H1 (cell line): ENCODE measurements around the gene PRRT2. TPM values are rescaled to one million over a fixed set of nuclear protein-coding genes. Genes with fewer than 3 reads are reported as not detected.

Experiments
- CTCF ChIA-PET: fragments of 300-600 bp; sonication (Branson Sonifier 250); formaldehyde crosslinking; loops from one replicate; lab custom pipeline; 2021; ENCODE audit not compliant: partially characterized antibody; lab: Charles Lee
- POLR2A ChIA-PET: fragments of 300-600 bp; sonication (Branson Sonifier 250); formaldehyde crosslinking; loops from one replicate; lab custom pipeline; 2021; ENCODE audit warnings: inconsistent platforms; ENCODE audit not compliant: partially characterized antibody; lab: Charles Lee
- DNase-seq, 2 experiments: peaks; one replicate each; pipeline versions ENCODE4 v3.0.0 to v3.0.0-alpha.2; 2010 to 2022; ENCODE audit warnings: low spot score in 2 of 2, low read depth in 1 of 2, mixed read lengths in 1 of 2
- FAIRE-seq: peaks from 2 replicates; lab custom pipeline; 2011; peaks lifted over from hg19 to GRCh38; lab: Jason Lieb, UNC
- H2AFZ ChIP-seq: 2 replicates; pipeline ENCODE4 v1.8.1; 2012; ENCODE audit warnings: low read length, inconsistent platforms
- H2AK5ac ChIP-seq: 2 replicates; pipeline ENCODE4 v1.6.1; 2013; ENCODE audit warnings: low read depth, low read length
- H2BK120ac ChIP-seq: replicated peaks from 2 replicates; pipeline ENCODE3; 2013; ENCODE audit warnings: low read depth, low read length, inconsistent platforms
- H2BK12ac ChIP-seq: 2 replicates; pipeline ENCODE4 v1.6.1; 2013; ENCODE audit warnings: low read depth, low read length
- H2BK15ac ChIP-seq: 2 replicates; pipeline ENCODE4 v1.6.1; 2013; ENCODE audit warnings: low read length
- H2BK20ac ChIP-seq: 2 replicates; pipeline ENCODE4 v1.6.1; 2013; ENCODE audit warnings: low read length
- H2BK5ac ChIP-seq: 2 replicates; pipeline ENCODE4 v1.6.1; 2013; ENCODE audit warnings: low read depth, low read length
- H3K14ac ChIP-seq: 2 replicates; pipeline ENCODE4 v1.6.1; 2013; ENCODE audit warnings: inconsistent platforms; ENCODE audit not compliant: insufficient read length
- H3K18ac ChIP-seq: 2 replicates; pipeline ENCODE4 v1.6.1; 2013; ENCODE audit warnings: low read length; ENCODE audit errors: extremely low read depth
- H3K23ac ChIP-seq: 2 replicates; pipeline ENCODE4 v1.6.1; 2013; ENCODE audit warnings: inconsistent platforms; ENCODE audit not compliant: insufficient read length
- H3K23me2 ChIP-seq: 2 replicates; pipeline ENCODE4 v1.6.1; 2013; ENCODE audit warnings: low read depth, low read length
- H3K27ac ChIP-seq: 2 replicates; pipeline ENCODE4 v1.6.1; 2011; ENCODE audit warnings: low read depth, low read length, inconsistent platforms
- H3K27me3 ChIP-seq, 4 experiments: replicated peaks in 1 of 4; 1 replicate in 1 of 4; 2 replicates in 3 of 4; pipeline versions ENCODE4 v1.6.1 to v1.8.1; 2011 to 2013; ENCODE audit warnings: low read length in 3 of 4, mild to moderate bottlenecking in 3 of 4, inconsistent platforms in 2 of 4, mixed read lengths in 2 of 4, moderate library complexity in 1 of 4; ENCODE audit not compliant: control insufficient read depth in 3 of 4, insufficient read depth in 3 of 4; ENCODE audit errors: extremely low read depth in 1 of 4
- H3K36me3 ChIP-seq, 4 experiments: 2 replicates each; pipeline versions ENCODE4 v1.6.1 to v1.8.1; 2011 to 2013; ENCODE audit warnings: mild to moderate bottlenecking in 4 of 4, low read length in 3 of 4, moderate library complexity in 2 of 4, control low read depth in 1 of 4, inconsistent platforms in 1 of 4; ENCODE audit not compliant: insufficient read depth in 4 of 4, control insufficient read depth in 2 of 4
- H3K4ac ChIP-seq: replicated peaks from 2 replicates; pipeline ENCODE3; 2013; ENCODE audit warnings: low read length, low read depth, mixed read lengths, inconsistent platforms; ENCODE audit not compliant: insufficient read length
- H3K4me1 ChIP-seq, 4 experiments: replicated peaks in 1 of 4; 1 replicate in 1 of 4; 2 replicates in 3 of 4; pipeline versions ENCODE4 v1.6.1 to v1.8.1; 2011 to 2013; ENCODE audit warnings: low read length in 3 of 4, inconsistent platforms in 2 of 4, mixed read lengths in 1 of 4; ENCODE audit not compliant: insufficient read depth in 4 of 4, control insufficient read depth in 3 of 4
- H3K4me2 ChIP-seq, 2 experiments: 2 replicates each; pipeline versions ENCODE4 v1.6.1 to v1.8.1; 2011 to 2013; ENCODE audit warnings: low read depth in 2 of 2, low read length in 2 of 2, control low read depth in 1 of 2, inconsistent platforms in 1 of 2, mild to moderate bottlenecking in 1 of 2; ENCODE audit not compliant: insufficient read depth in 1 of 2
- H3K4me3 ChIP-seq, 4 experiments: fragments of 200-600, 300-600 bp in 1 of 4; sonication (generic), shearing (Covaris generic), sonication (Bioruptor Twin) in 1 of 4; 2 replicates each; pipeline versions ENCODE4 v1.5.1 to v1.8.1; 2011 to 2016; ENCODE audit warnings: low read length in 4 of 4, low read depth in 3 of 4, control low read depth in 2 of 4, inconsistent platforms in 2 of 4, mild to moderate bottlenecking in 2 of 4, mixed read lengths in 1 of 4, moderate library complexity in 1 of 4; ENCODE audit not compliant: insufficient read depth in 2 of 4; ENCODE audit errors: extremely low read depth in 1 of 4
- H3K56ac ChIP-seq: replicated peaks from 2 replicates; pipeline ENCODE3; 2013; ENCODE audit warnings: low read depth, mild to moderate bottlenecking, mixed read lengths, low read length, inconsistent platforms; ENCODE audit not compliant: insufficient read length
- H3K79me1 ChIP-seq: 2 replicates; pipeline ENCODE4 v1.6.1; 2013; ENCODE audit warnings: low read depth, low read length, control low read depth
- H3K79me2 ChIP-seq, 2 experiments: 2 replicates each; pipeline versions ENCODE4 v1.6.1 to v1.8.1; 2012 to 2013; ENCODE audit warnings: low read length in 2 of 2, mild to moderate bottlenecking in 2 of 2, inconsistent platforms in 1 of 2; ENCODE audit not compliant: insufficient read depth in 2 of 2, control insufficient read depth in 1 of 2
- H3K9ac ChIP-seq, 4 experiments: replicated peaks in 1 of 4; 1 replicate in 1 of 4; 2 replicates in 3 of 4; pipeline versions ENCODE4 v1.6.1 to v1.8.1; 2011 to 2013; ENCODE audit warnings: low read depth in 3 of 4, low read length in 3 of 4, control low read depth in 2 of 4, mild to moderate bottlenecking in 2 of 4, moderate library complexity in 2 of 4, inconsistent platforms in 1 of 4; ENCODE audit errors: extremely low read depth in 1 of 4
- H3K9me3 ChIP-seq, 2 experiments: 2 replicates each; pipeline versions ENCODE4 v1.6.1 to v1.8.1; 2012 to 2013; ENCODE audit warnings: mild to moderate bottlenecking in 2 of 2, moderate library complexity in 2 of 2, control low read depth in 1 of 2, inconsistent platforms in 1 of 2, low read depth in 1 of 2, low read length in 1 of 2, mixed read lengths in 1 of 2; ENCODE audit not compliant: insufficient read depth in 2 of 2
- H4K20me1 ChIP-seq, 2 experiments: replicated peaks in 1 of 2; 2 replicates each; pipeline versions ENCODE3 to v1.8.1; 2011 to 2013; ENCODE audit warnings: inconsistent platforms in 2 of 2, low read length in 2 of 2, mild to moderate bottlenecking in 1 of 2; ENCODE audit not compliant: insufficient read depth in 2 of 2, control insufficient read depth in 1 of 2
- H4K5ac ChIP-seq: 2 replicates; pipeline ENCODE4 v1.6.1; 2013; ENCODE audit warnings: low read length, low read depth, mixed read lengths, inconsistent platforms; ENCODE audit not compliant: insufficient read length
- H4K8ac ChIP-seq: 2 replicates; pipeline ENCODE4 v1.8.0; 2013; ENCODE audit warnings: mild to moderate bottlenecking, moderate library complexity, low read length, inconsistent platforms; ENCODE audit not compliant: insufficient read depth; ENCODE audit errors: extremely low read depth
- H4K91ac ChIP-seq: replicated peaks from 2 replicates; pipeline ENCODE3; 2013; ENCODE audit warnings: low read length, mixed read lengths, inconsistent platforms; ENCODE audit not compliant: insufficient read length
- NANOG ChIP-seq: IDR thresholded peaks from 2 replicates; pipeline ENCODE4 v1.6.1; 2011; ENCODE audit warnings: low read length, low read depth, mild to moderate bottlenecking, inconsistent platforms; ENCODE audit not compliant: insufficient read depth, poor library complexity, severe bottlenecking
- RBBP5 ChIP-seq: IDR thresholded peaks from 2 replicates; pipeline ENCODE4 v1.7.1; 2012; ENCODE audit warnings: low read depth, mild to moderate bottlenecking, inconsistent platforms, low read length, moderate library complexity, borderline replicate concordance
- SP2 ChIP-seq: IDR thresholded peaks from 2 replicates; pipeline ENCODE4 v1.6.1; 2012; ENCODE audit warnings: mild to moderate bottlenecking, low read length, inconsistent platforms
- TAF7 ChIP-seq: optimal IDR thresholded peaks from 2 replicates; pipeline ENCODE3; 2011; ENCODE audit warnings: low read depth, mild to moderate bottlenecking, inconsistent platforms, low read length, moderate library complexity, borderline replicate concordance
- YY1 ChIP-seq: IDR thresholded peaks from 2 replicates; pipeline ENCODE4 v1.6.1; 2011; ENCODE audit warnings: low read depth, mild to moderate bottlenecking, low read length
- WGBS, 2 experiments: shearing (Covaris generic) in 1 of 2; methylation state at CpG; one replicate each; pipeline versions ENCODE4 v1.1.6 to v1.1.7; 2013 to 2015; ENCODE audit warnings: low lambda C conversion rate in 2 of 2, mixed read lengths in 2 of 2, inconsistent platforms in 1 of 2, low coverage in 1 of 2, missing lambda C conversion rate in 1 of 2; ENCODE audit not compliant: insufficient replicate concordance in 2 of 2, insufficient coverage in 1 of 2, insufficient read length in 1 of 2; ENCODE audit errors: extremely low coverage in 1 of 2, missing lambda C conversion rate in 1 of 2; 5-methylcytosine and 5-hydroxymethylcytosine counted together
- polyA plus RNA-seq, 7 experiments: library from polyadenylated mRNA; depleted of rRNA in 3 of 7; stranded (reverse) in 5 of 7; unstranded in 2 of 7; fragments of >200 nt in 5 of 7; fragments of 200-250 nt in 2 of 7; gene quantifications; 1 replicate in 5 of 7; 2 replicates in 1 of 7; 4 replicates in 1 of 7; pipeline versions ENCODE4 v1.2.1 to v1.2.3, GENCODE V29; 2011 to 2013; ENCODE audit warnings: missing spikeins in 2 of 7, mixed read lengths in 2 of 7
- total RNA-seq: library from RNA; stranded (reverse); fragmentation: NEBNext Ultra II Directional; extraction: Animal tissue kit (Norgen Biotek cat#: 25700); gene quantifications from 2 replicates; pipeline ENCODE4 v1.2.1, GENCODE V29; 2021

The PRRT2 gene
- total and polyA plus RNA-seq, 2 of the 8 experiments (the other 6 are each of a cell fraction or from before 2014, with no cell fraction given) = 12.8 to 32.6 TPM

DNA sequence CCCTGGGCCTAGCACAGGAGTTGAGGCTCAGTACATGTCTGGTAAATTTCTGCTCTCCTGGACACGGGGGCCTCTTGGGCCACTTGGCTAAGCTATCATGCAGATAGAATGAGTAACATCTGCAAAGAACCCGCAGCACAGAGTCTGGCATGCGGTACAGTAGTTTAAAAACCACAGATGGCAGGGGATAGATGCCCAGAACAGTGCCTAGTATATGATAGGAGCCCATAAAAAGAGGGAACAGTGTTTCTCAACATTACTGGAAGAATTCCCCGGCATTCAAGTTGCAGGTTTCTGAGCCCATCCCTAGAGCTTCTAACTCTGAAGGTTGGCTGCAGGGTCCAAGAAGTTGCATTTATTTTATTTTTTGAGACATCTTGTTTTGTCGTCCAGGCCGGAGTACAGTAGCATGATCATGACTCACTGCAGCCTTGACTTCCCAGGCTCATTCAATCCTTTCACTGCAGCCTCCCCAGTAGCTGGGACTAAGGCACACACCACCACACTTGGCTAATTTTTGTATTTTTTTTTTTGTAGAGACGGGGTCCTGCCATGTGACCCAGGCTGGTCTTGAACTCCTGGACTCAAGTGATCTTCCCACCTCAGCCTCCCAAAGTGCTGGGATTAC is 45.3 kb downstream of the PRRT2 start:
- DNase-seq (no peak), FAIRE-seq (no peak)
- H3K23me2 ChIP-seq = peaks cover 2% of the 10 kb centered on the region; the same call in 1 of the 2 replicates
- no peaks in the 10 kb centered on the region for H3K4me1 ChIP-seq
- H2AFZ ChIP-seq = no peak overlapping the region
- no peak overlapping the region for H4K5ac ChIP-seq
- WGBS, 2 experiments = 90% methylated on average over 7 of the region's 7 CpGs; no CpG with 5 or more reads in 1 of the 2 experiments
- H3K23ac ChIP-seq = no peak overlapping the region
- CTCF ChIA-PET = interaction anchor here (1.1 to 15.0 kb wide), 5 partner anchors 9 to 149 kb away, joined by 4 to 212 read pairs (median 7); partner anchors contain the start of genes MVP and PAGR1
- H3K79me1 ChIP-seq = peaks cover 9% of the 10 kb centered on the region
- H3K4me2 ChIP-seq = no peak overlapping the region
- H4K20me1 ChIP-seq = peaks cover 0 to 5% of the 10 kb centered on the region in 2 experiments
- no peak for TF ChIP-seq RBBP5
- no peak for TF ChIP-seq SP2
- no peak for TF ChIP-seq YY1
- no peak for TF ChIP-seq TAF7
- TF ChIP-seq NANOG = no peak
- TF ChIP-seq, all 59 proteins: peak for 0
- POLR2A ChIA-PET = interaction anchor here (0.7 to 2.5 kb wide), 5 partner anchors 12 to 138 kb away, joined by 3 to 7 read pairs (median 6); partner anchors contain the start of genes HIRIP3 and INO80E
- Histone ChIP-seq H3K36me3 (peaks cover 0 to 11% (median 6%) of the 10 kb centered on the region in 4 experiments; a peak in 5 of 8 replicates), H3K4ac (no peak overlapping the region), H2AK5ac (no peak overlapping the region), H2BK12ac (no peak overlapping the region), H3K9me3 (no peaks in the 10 kb centered on the region), H3K9ac (no peak overlapping the region), H3K14ac (no peak overlapping the region), H2BK5ac (no peak overlapping the region), H3K18ac (no peak overlapping the region), H2BK120ac (no peak overlapping the region), H3K79me2 (peaks cover 0 to 9% of the 10 kb centered on the region in 2 experiments; a peak in 2 of 4 replicates), H2BK15ac (no peak overlapping the region), H3K27ac (no peak overlapping the region), H3K4me3 (no peak overlapping the region), H4K8ac (no peak overlapping the region), H4K91ac (no peak overlapping the region), H3K27me3 (no peaks in the 10 kb centered on the region), H3K56ac (no peak overlapping the region), H2BK20ac (no peak overlapping the region)
